ENCODE measurements around the gene FAM181A.

DNA sequence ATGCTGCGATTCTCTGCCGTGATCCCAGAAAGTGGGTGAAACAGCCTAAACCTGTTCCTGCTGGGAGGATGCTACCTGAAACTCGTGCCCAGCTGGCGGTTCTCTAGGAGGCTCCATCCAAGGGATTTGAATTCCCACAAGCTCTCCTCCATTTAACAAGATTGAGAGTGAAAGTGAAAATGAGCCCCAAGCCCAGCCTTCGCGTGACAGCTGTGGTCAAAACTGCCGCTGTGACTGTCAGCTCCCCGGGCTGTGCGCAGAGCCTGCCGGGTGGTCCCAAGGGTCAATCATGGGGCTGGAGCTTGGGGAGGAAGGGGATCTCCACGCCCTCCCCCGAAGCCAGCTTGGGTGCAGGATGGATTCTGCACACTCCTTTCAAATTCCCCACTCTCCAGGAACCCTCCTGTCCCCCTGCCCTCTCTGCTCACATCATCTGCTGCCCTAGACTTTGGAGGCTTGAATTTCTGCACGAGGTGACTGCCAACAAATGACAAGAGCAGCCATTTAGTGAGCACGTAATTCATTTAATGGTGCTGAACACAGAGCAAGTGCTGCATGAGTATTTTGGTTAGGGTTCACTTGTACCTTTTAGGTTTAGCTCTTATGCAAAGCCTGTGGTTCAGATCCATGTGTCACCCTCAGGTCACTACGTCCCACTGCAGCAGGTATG is 44.0 kb downstream of the FAM181A start:
- TF ChIP-seq, protein P1, sequence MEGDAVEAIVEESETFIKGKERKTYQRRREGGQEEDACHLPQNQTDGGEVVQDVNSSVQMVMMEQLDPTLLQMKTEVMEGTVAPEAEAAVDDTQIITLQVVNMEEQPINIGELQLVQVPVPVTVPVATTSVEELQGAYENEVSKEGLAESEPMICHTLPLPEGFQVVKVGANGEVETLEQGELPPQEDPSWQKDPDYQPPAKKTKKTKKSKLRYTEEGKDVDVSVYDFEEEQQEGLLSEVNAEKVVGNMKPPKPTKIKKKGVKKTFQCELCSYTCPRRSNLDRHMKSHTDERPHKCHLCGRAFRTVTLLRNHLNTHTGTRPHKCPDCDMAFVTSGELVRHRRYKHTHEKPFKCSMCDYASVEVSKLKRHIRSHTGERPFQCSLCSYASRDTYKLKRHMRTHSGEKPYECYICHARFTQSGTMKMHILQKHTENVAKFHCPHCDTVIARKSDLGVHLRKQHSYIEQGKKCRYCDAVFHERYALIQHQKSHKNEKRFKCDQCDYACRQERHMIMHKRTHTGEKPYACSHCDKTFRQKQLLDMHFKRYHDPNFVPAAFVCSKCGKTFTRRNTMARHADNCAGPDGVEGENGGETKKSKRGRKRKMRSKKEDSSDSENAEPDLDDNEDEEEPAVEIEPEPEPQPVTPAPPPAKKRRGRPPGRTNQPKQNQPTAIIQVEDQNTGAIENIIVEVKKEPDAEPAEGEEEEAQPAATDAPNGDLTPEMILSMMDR (conservative IDR thresholded peaks at IDR 0.05), result no peak
- TF ChIP-seq EZH2 (IDR thresholded peaks at IDR 0.05; ENCODE audit: low read depth), result no peak
